GM18526 (cell line): Measurements from ENCODE around the gene HIP1R.

Experiments
- POLR2A ChIP-seq: IDR thresholded peaks from 3 replicates; pipeline ENCODE4 v1.6.1; 2011; ENCODE audit not compliant: insufficient read length; ENCODE audit errors: extremely low read depth

The HIP1R gene

DNA sequence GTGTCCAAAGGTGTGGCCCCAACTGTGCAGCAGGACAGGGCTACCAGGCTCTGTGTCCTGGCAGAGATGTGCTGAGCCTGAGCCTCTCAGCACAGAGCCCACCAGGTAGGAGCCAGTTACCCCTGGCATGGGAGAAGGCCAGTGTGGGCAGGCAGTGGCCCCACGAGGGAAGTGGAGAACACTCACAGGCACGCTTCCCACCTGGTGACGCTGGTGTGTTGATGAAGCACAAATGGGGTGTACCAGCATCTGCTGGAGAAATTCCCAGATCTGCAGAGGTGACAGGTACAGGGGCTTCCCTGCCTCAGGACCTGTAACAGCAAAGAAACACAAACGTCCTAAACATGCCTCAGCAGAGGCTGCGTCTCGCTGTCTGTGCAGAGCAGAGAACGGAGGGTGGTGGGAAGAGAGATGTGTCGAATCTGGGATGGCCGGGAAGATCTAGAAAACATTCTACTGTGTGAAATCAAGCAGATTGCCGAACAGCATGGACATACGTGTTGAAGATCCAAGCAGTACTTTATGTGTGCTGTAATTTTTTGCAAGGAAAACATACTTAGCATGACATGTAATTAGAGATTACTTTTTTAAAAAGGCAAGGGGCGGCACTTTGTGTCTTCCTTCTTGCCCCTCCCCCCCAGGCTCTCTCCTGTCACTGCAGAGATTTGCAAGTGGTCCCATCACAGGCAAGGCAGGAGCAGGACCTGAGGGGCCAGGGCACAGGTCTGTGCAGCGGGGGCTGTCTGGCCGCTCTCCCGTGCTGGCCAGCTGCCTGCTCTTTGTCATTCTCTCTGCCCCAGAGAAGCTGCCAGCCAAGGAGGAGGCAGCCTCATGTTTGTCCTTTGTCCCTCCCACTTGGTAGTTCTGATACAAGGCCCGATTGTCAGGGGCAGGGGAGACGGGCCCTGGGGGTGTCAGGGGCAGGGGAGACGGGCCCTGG lies 17.3 kb downstream of the HIP1R start:
- TF ChIP-seq POLR2A = no peak

DNA sequence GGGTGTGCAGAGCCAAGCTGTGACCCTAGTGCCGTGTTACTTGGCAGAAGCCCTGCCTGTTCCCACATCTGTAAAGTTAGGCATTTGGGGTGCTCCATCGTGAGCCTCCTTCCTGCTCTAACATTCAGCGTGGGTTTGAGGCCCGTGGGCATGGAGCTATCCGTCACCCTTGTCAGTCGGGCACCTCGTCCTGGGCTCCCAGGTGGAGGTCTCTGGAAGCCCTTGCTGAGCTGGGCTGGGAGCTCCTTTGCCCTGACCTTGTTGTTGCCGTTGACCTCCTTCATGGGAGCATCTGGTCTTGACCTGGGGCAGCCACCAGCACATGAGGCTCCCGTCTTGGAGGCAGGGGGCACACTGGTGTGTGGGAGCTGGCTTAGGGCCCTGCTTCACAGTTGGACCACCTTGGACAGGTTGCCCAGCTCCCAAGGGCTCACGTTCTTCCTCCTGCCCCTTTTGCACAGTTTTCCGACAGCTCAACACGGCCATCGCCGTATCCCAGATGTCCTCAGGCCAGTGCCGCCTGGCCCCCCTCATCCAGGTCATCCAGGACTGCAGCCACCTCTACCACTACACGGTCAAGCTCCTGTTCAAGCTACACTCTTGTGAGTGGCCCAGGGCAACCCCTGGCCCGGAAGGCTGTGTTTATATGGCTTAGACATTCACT lies 18.5 kb downstream of the HIP1R start:
- no peak for TF ChIP-seq POLR2A

DNA sequence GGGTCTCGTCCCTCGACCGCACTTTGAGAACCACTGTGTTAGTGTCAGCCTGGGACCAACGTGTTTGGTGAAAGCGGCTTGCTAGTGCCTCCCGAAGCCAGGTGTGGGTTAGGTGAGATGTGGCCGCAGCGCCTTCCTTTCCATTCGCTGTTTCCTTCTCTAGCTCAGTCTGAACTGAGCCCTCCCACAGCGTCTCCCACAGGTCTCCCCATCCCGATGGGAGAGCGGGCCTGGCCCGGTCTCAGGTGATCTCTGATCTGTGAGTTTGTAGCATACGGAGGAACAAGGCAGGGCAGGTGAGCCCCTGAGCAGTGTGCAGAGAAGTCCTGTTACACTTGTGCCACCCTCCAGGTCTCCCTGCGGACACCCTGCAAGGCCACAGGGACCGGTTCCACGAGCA lies 19.3 kb downstream of the HIP1R start:
- TF ChIP-seq POLR2A = no peak

DNA sequence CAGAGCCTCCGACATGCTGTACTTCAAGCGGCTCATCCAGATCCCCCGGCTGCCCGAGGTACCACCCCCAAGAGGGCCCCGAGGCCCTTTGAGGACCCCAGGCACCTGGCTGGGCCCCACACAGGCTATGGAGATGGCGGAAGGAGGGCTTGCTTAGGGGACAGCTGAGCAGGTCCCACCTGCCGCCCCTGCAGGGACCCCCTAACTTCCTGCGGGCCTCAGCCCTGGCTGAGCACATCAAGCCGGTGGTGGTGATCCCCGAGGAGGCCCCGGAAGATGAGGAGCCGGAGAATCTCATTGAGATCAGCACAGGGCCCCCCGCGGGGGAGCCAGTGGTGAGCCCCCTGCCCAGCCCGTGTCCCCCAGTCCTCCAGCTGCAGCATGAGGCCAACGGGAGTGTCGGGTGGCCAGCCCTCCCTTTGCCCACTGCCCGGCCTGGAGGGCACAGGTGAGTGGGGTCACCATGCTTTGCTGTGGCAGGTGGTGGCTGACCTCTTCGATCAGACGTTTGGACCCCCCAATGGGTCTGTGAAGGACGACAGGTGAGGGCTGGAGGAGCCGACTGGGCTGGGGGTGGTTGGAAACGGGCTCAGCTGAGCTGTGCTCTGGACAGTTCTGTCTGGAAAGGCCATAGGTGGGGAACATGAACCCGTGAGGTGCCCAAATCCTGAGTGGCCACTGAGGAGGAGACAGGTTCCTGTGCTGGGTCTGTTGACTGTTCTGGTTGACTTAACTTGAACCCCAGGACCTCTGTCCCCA lies 20.0 kb downstream of the HIP1R start:
- no peak for TF ChIP-seq POLR2A

- no peak for TF ChIP-seq POLR2A
These were observed 20.9 kb downstream of the HIP1R start for GRCh38 chr12:122855928-122856831.

- TF ChIP-seq POLR2A = no peak
These were observed 21.9 kb downstream of the HIP1R start for GRCh38 chr12:122856999-122857671.

GRCh38 chr12:122858171-122858570 lies 22.9 kb downstream of the HIP1R start:
- TF ChIP-seq POLR2A = no peak

- no peak for TF ChIP-seq POLR2A
These were observed 23.5 kb downstream of the HIP1R start for GRCh38 chr12:122858591-122859302.

DNA sequence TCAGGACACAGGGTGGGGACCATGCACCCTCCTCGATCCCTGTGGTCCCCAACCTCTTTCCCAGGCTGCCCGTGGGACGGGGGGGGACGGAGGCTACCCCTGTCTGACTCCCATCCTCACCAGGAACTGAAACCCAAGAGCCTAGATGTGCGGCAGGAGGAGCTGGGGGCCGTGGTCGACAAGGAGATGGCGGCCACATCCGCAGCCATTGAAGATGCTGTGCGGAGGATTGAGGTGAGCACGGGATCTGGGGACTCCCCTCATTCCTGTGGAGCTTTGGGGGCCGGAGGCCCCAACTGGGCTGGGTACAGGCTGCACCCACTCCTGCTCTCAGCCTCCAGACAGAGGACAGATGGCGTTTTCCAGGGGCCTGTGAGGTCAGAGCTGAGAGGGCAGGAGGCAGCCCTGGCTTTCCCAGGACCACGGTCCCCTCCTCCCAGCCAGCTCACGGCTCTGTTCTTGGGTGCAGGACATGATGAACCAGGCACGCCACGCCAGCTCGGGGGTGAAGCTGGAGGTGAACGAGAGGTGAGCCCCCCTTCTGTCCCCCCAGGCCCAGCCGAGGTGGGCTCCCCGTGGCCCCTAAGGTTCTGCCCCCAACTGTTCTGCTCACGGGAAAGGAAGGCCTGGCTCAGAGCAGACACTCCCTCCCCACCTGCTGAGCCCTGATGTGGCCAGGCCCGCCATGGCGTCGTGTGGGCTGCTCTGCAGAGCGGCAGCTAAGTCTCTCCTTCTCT lies 24.2 kb downstream of the HIP1R start:
- no peak for TF ChIP-seq POLR2A

- TF ChIP-seq POLR2A = no peak
These were observed 25.0 kb downstream of the HIP1R start for GRCh38 chr12:122860040-122860853.

GRCh38 chr12:122860854-122861586 lies 25.8 kb downstream of the HIP1R start:
- no peak for TF ChIP-seq POLR2A
